Vagina (tissue), 2 donors: ENCODE data around the gene CEBPG.

Experiments used
- CTCF ChIP-seq, 3 experiments: fragments of 450-650 bp in 2 of 3; fragments of 200-600 bp in 1 of 3; sonication (generic) in 1 of 3; IDR thresholded peaks; one replicate each; pipeline ENCODE4 v1.5.1; 2017 to 2019; ENCODE audit warnings: antibody characterized with exemption in 3 of 3, mild to moderate bottlenecking in 2 of 3, moderate library complexity in 2 of 3
- POLR2A ChIP-seq, 2 donors: fragments of 450-650 bp; IDR thresholded peaks; one replicate each; pipeline ENCODE4 v1.6.1; 2017; ENCODE audit warnings: antibody characterized with exemption in 2 of 2, mild to moderate bottlenecking in 2 of 2, moderate library complexity in 2 of 2
- POLR2AphosphoS5 ChIP-seq, 2 donors: sonication (generic); formaldehyde crosslinking; IDR thresholded peaks; one replicate each; pipeline ENCODE4 v1.9.0; 2017; ENCODE audit warnings: antibody characterized with exemption in 2 of 2, mild to moderate bottlenecking in 2 of 2, low read depth in 1 of 2; ENCODE audit not compliant: insufficient read depth in 1 of 2

GRCh38 chr19:33334271-33334670, 39.2 kb upstream of the CEBPG start:
- TF ChIP-seq POLR2A (IDR thresholded peaks at IDR 0.05) (no peak), CTCF (IDR thresholded peaks at IDR 0.05) (no peak), POLR2AphosphoS5 (IDR thresholded peaks at IDR 0.05; ENCODE audit: insufficient read depth in 1 of 2, low read depth in 1 of 2) (no peak)
